MCF 10A (cell line): Measurements from ENCODE around the gene MNAT1. TPM values are rescaled to one million over a fixed set of nuclear protein-coding genes. Genes with fewer than 3 reads are reported as not detected.

Source experiments
- BruUV-seq: library from RNA; stranded (reverse); fragments of 400-500 nt; replicated peaks from 2 replicates; lab custom pipeline; 2021; lab: Mats Ljungman, UMichigan
- CTCF ChIA-PET: fragments of 300-600 bp; sonication (Branson Sonifier 250); formaldehyde crosslinking; extraction: SDS; loops from one replicate; lab custom pipeline; 2021; ENCODE audit warnings: antibody characterized with exemption, inconsistent platforms; lab: Yijun Ruan, JAX
- POLR2A ChIA-PET: fragments of 300-600, 350-650 bp; sonication (Branson Sonifier 250); formaldehyde crosslinking; extraction: SDS; loops from one replicate; lab custom pipeline; 2020; ENCODE audit warnings: antibody characterized with exemption, inconsistent platforms; lab: Yijun Ruan, JAX
- DNase-seq: peaks from one replicate; pipeline ENCODE4 v3.0.0-alpha.2; 2018; ENCODE audit not compliant: unreplicated experiment
- H3K27ac Mint-ChIP-seq: one replicate; pipeline ENCODE4 v1.8.0; 2022; ENCODE audit warnings: mild to moderate bottlenecking, low read depth, mixed read lengths; ENCODE audit not compliant: unreplicated experiment
- H3K27me3 Mint-ChIP-seq: one replicate; pipeline ENCODE4 v1.8.0; 2022; ENCODE audit warnings: mixed read lengths; ENCODE audit not compliant: insufficient read depth, unreplicated experiment
- H3K36me3 Mint-ChIP-seq: one replicate; pipeline ENCODE4 v1.8.0; 2022; ENCODE audit warnings: mild to moderate bottlenecking, moderate library complexity, mixed read lengths; ENCODE audit not compliant: insufficient read depth, unreplicated experiment
- H3K4me1 Mint-ChIP-seq: one replicate; pipeline ENCODE4 v1.8.0; 2022; ENCODE audit warnings: mixed read lengths; ENCODE audit not compliant: insufficient read depth, unreplicated experiment
- H3K4me3 Mint-ChIP-seq: one replicate; pipeline ENCODE4 v1.8.0; 2022; ENCODE audit warnings: mild to moderate bottlenecking, moderate library complexity, mixed read lengths; ENCODE audit not compliant: unreplicated experiment
- H3K9me3 Mint-ChIP-seq: one replicate; pipeline ENCODE4 v1.8.0; 2022; ENCODE audit warnings: mixed read lengths; ENCODE audit not compliant: unreplicated experiment
- CTCF ChIP-seq: fragments of 200-600 bp; IDR thresholded peaks from one replicate; pipeline ENCODE4 v1.8.0; 2022; ENCODE audit warnings: antibody characterized with exemption, mild to moderate bottlenecking; ENCODE audit not compliant: unreplicated experiment
- intact Hi-C: fragments of 100-400 bp; cut with micrococcal nuclease; formaldehyde crosslinking; loops from 2 replicates; pipeline ENCODE4 v1.14.1; 2022
- total RNA-seq: library from RNA; stranded (reverse); gene quantifications from 2 replicates; pipeline ENCODE4 v1.2.3, GENCODE V29; 2022

The MNAT1 gene
- total RNA-seq, 1 experiment from 2014 or later, result 57.5 TPM

- CTCF ChIA-PET, result no interaction called here
- no peaks in the 10 kb centered on the region for H3K27me3 Mint-ChIP-seq
- intact Hi-C loops, result no loop called here
These were observed 39.2 kb upstream of the MNAT1 start for GRCh38 chr14:60695327-60695726.

GRCh38 chr14:60700598-60700997 lies 34.0 kb upstream of the MNAT1 start:
- H3K27me3 Mint-ChIP-seq, result no peaks in the 10 kb centered on the region
- H3K4me1 Mint-ChIP-seq, result no peaks in the 10 kb centered on the region
- no peak for TF ChIP-seq CTCF
- BruUV-seq, result no TSS peak
- POLR2A ChIA-PET, result interaction anchor here (0.6 kb wide), 1 partner anchor 12 kb away, joined by 3 read pairs; no protein-coding TSS in a partner anchor
- H3K9me3 Mint-ChIP-seq, result peaks cover 15% of the 10 kb centered on the region
- intact Hi-C loops, result no loop called here
- DNase-seq, result no peak
- H3K4me3 Mint-ChIP-seq, result no peak overlapping the region
- CTCF ChIA-PET, result no interaction called here
- no peak overlapping the region for H3K27ac Mint-ChIP-seq
- no peaks in the 10 kb centered on the region for H3K36me3 Mint-ChIP-seq

More at GRCh38 chr14:60695327-60695726, 39.2 kb upstream of the MNAT1 start:
- no peak for DNase-seq
- POLR2A ChIA-PET, result no interaction called here
- no peak overlapping the region for H3K27ac Mint-ChIP-seq
- no peak for TF ChIP-seq CTCF
- no TSS peak for BruUV-seq
- no peak overlapping the region for H3K4me3 Mint-ChIP-seq
- H3K9me3 Mint-ChIP-seq, result peaks cover 3% of the 10 kb centered on the region
- H3K4me1 Mint-ChIP-seq, result no peaks in the 10 kb centered on the region
- H3K36me3 Mint-ChIP-seq, result no peaks in the 10 kb centered on the region

GRCh38 chr14:60705100-60705499 lies 29.5 kb upstream of the MNAT1 start:
- ChIA-PET CTCF (interaction anchor here (0.5 to 0.7 kb wide), 2 partner anchors 25 to 988 kb away, joined by 3 to 5 read pairs; no protein-coding TSS in a partner anchor), POLR2A (interaction anchor here (1.1 kb wide), 1 partner anchor 9 kb away, joined by 3 read pairs; no protein-coding TSS in a partner anchor)
- DNase-seq, result no peak
- peaks cover 15% of the 10 kb centered on the region for H3K9me3 Mint-ChIP-seq
- BruUV-seq, result no TSS peak
- intact Hi-C loops, result no loop called here
- no peak overlapping the region for H3K27ac Mint-ChIP-seq
- TF ChIP-seq CTCF, result no peak
- H3K36me3 Mint-ChIP-seq, result no peaks in the 10 kb centered on the region
- no peaks in the 10 kb centered on the region for H3K4me1 Mint-ChIP-seq
- no peak overlapping the region for H3K4me3 Mint-ChIP-seq
- no peaks in the 10 kb centered on the region for H3K27me3 Mint-ChIP-seq

- Mint-ChIP-seq H3K4me3 (no peak overlapping the region), H3K4me1 (no peaks in the 10 kb centered on the region), H3K36me3 (no peaks in the 10 kb centered on the region), H3K9me3 (no peaks in the 10 kb centered on the region), H3K27me3 (no peaks in the 10 kb centered on the region), H3K27ac (no peak overlapping the region)
- CTCF ChIA-PET, result no interaction called here
- no peak for TF ChIP-seq CTCF
- DNase-seq, result no peak
- POLR2A ChIA-PET, result no interaction called here
- intact Hi-C loops, result no loop called here
- BruUV-seq, result no TSS peak
These were observed 26.7 kb upstream of the MNAT1 start for GRCh38 chr14:60707858-60708257.
